Lower leg skin (tissue), 4 donors: Measurements from ENCODE around the gene FOSL1. TPM values are rescaled to one million over a fixed set of nuclear protein-coding genes. Genes with fewer than 3 reads are reported as not detected.
"Not testable (repeated sequence)": the region's sequence is repeated elsewhere in the genome, so short reads cannot be mapped to it uniquely, and the experiment has no call there.

Source experiments
- DNase-seq, 2 donors: peaks; one replicate each; pipeline ENCODE4 v3.0.0-alpha.2; 2019; ENCODE audit warnings: low spot score in 2 of 2
- H3K4me3 ChIP-seq: fragments of 200-600 bp; sonication (generic); 2 replicates; pipeline ENCODE4 v1.5.1; 2017; ENCODE audit warnings: mild to moderate bottlenecking, low read depth; ENCODE audit not compliant: poor library complexity, severe bottlenecking
- POLR2A ChIP-seq, 2 donors: fragments of 450-650 bp; IDR thresholded peaks; one replicate each; pipeline ENCODE4 v1.6.1; 2016 to 2017; ENCODE audit warnings: antibody characterized with exemption in 2 of 2, mild to moderate bottlenecking in 1 of 2, moderate library complexity in 1 of 2
- WGBS, 2 donors: methylation state at CpG; one replicate each; pipeline ENCODE4 v1.1.5; 2018; 5-methylcytosine and 5-hydroxymethylcytosine counted together
- intact Hi-C: fragments of 100-400 bp; cut with DNase I; formaldehyde crosslinking; loops from one replicate; pipeline ENCODE4 v1.15.0; 2023; ENCODE audit warnings: low total_unique reads
- total RNA-seq, 4 donors: library from RNA; depleted of rRNA; stranded (reverse); fragments of >200 nt; gene quantifications; one replicate each; pipeline ENCODE4 v1.1.0, GENCODE V29; 2016
- TF ChIP-seq, protein P1 (sequence below), 3 donors: fragments of 450-650 bp; IDR thresholded peaks; one replicate each; pipeline ENCODE4 v1.5.1; 2016; ENCODE audit warnings: antibody characterized with exemption in 3 of 3, mild to moderate bottlenecking in 3 of 3, moderate library complexity in 2 of 3

FOSL1 gene
- total RNA-seq, 4 donors from 2014 or later: 2.4 to 7.5 (median 5.3) TPM

DNA sequence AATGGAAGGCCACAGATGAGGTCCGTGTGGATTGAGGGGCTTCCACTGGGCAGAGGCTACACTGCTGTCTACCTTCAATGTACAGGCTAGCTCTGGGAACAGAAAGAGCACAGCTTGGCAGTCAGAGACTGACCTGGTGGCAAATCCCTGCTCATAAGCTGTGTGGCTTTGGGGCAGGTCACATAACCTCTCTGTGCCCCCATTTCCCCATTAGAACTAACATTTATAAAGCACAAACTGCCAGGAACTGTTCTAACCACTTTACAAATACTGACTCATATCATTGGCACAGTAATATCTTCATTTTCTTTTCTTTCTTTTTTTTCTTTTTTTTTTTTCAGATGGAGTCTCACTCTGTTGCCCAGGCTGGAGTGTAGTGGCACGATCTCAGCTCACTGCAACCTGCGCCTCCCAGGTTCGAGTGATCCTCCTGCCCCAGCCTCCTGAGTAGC is 3.1 kb downstream of the FOSL1 start:
- intact Hi-C loops: no loop called here
- TF ChIP-seq POLR2A (IDR thresholded peaks at IDR 0.05): no peak
- TF ChIP-seq, protein P1, sequence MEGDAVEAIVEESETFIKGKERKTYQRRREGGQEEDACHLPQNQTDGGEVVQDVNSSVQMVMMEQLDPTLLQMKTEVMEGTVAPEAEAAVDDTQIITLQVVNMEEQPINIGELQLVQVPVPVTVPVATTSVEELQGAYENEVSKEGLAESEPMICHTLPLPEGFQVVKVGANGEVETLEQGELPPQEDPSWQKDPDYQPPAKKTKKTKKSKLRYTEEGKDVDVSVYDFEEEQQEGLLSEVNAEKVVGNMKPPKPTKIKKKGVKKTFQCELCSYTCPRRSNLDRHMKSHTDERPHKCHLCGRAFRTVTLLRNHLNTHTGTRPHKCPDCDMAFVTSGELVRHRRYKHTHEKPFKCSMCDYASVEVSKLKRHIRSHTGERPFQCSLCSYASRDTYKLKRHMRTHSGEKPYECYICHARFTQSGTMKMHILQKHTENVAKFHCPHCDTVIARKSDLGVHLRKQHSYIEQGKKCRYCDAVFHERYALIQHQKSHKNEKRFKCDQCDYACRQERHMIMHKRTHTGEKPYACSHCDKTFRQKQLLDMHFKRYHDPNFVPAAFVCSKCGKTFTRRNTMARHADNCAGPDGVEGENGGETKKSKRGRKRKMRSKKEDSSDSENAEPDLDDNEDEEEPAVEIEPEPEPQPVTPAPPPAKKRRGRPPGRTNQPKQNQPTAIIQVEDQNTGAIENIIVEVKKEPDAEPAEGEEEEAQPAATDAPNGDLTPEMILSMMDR (IDR thresholded peaks at IDR 0.05): no peak
- WGBS, 2 donors: 78 to 81% methylated on average over 4 of the region's 4 CpGs
- no peak overlapping the region for H3K4me3 ChIP-seq
- no peak for DNase-seq

DNA sequence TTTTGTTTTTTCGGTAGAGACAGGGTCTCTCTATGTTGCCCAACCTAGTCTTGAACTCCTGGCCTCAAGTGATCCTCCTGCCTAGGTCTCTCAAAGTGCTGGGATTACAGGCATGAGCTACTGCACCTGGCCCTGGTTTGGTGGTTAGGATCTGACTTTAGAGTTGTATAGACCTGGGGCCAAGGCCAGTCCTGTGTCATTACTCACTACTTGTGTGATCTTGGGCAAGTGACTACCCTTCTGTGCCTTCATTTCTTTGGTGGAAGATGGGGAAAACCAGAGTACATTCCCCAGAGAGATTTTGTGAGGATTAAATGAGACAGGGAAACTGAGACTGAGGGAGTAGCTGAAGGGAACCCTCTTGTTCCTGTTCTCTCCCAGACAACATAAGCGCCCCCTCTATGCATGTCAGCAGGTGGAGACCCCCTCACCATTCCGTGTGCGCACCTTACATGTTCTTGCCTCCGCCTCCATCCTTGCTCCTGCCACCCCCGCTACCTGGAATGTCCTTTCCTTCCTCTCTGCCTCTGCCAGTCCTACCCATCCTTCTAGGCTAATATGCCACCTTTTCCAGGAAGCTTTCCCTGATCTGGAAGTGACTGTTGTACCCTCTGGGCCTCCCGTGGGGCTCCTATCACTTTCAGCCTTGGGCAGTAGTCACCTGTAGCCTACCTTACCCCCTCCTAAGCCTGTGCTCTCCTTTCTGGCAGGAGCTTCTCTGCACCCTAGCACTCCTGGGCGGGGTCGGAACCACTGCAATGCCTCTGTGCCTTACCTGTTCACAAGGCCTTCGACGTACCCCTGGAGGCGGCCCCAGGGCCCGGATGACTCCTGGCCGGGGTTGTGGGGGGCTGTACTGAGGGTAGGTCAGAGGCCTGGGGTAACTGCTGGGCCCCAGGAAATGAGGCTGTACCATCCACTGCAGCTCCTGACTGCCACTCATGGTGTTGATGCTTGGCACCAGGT is 3.9 kb downstream of the FOSL1 start:
- intact Hi-C loops: no loop called here
- DNase-seq: no peak
- H3K4me3 ChIP-seq: no peak overlapping the region
- no peak for TF ChIP-seq POLR2A (IDR thresholded peaks at IDR 0.05)
- TF ChIP-seq, protein P1 (IDR thresholded peaks at IDR 0.05): no peak
- WGBS, 2 donors: 86 to 93% methylated on average over 14 of the region's 14 CpGs

- no peak overlapping the region for H3K4me3 ChIP-seq
- TF ChIP-seq POLR2A (IDR thresholded peaks at IDR 0.05): no peak
- TF ChIP-seq, protein P1 (IDR thresholded peaks at IDR 0.05): no peak
- DNase-seq: no peak
- intact Hi-C loops: no loop called here
- 81 to 86% methylated on average over 5 of the region's 5 CpGs for WGBS, 2 donors
These were observed 4.7 kb downstream of the FOSL1 start for GRCh38 chr11:65895482-65895981.

- intact Hi-C loops: no loop called here
- DNase-seq: peak in 1 of 2 donors; percentile 87
- no peak overlapping the region for H3K4me3 ChIP-seq
- WGBS, 2 donors: 79 to 84% methylated on average over 14 to 16 of the region's 16 CpGs
- no peak for TF ChIP-seq POLR2A (IDR thresholded peaks at IDR 0.05)
- TF ChIP-seq, protein P1 (IDR thresholded peaks at IDR 0.05): no peak
These were observed 6.1 kb downstream of the FOSL1 start for GRCh38 chr11:65894034-65894591.

- no peak for TF ChIP-seq POLR2A (IDR thresholded peaks at IDR 0.05)
- TF ChIP-seq, protein P1 (IDR thresholded peaks at IDR 0.05): no peak
- no peak overlapping the region for H3K4me3 ChIP-seq
- no peak for DNase-seq
- 73 to 74% methylated on average over 10 of the region's 10 CpGs for WGBS, 2 donors
- intact Hi-C loops: no loop called here
These were observed 7.4 kb downstream of the FOSL1 start for GRCh38 chr11:65892661-65893317.

GRCh38 chr11:65892137-65892540 is 8.0 kb downstream of the FOSL1 start:
- H3K4me3 ChIP-seq, DNase-seq, intact Hi-C loops: not testable (repeated sequence)
- 64 to 66% methylated on average over 4 to 5 of the region's 5 CpGs for WGBS, 2 donors
